Measurements from ENCODE around the gene TIE1. TPM values are rescaled to one million over a fixed set of nuclear protein-coding genes. Genes with fewer than 3 reads are reported as not detected.

Gene TIE1
- total RNA-seq, 1 experiment from 2014 or later: 1.2 TPM

DNA sequence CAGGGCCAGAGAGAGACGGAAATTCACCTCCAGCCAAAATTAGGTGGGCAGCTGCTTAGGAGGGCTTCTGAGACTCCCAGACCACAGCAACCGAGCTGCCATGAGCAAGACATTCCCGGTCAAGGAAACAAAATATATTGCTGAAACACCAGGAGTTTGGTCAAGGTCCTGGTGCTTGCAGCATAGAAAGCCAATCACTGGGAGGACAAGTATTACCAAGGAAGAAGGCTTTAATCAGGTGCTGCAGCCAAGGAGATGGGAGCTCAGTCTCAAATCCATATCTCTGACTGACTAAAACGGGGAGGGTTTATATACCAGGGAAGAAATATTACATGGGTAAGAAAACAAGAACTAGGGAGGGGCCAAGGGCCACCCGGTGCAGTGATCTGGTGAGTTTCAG is 49.8 kb upstream of the TIE1 start:
- H3K4me3 Mint-ChIP-seq: no peak overlapping the region
- no peak overlapping the region for H2BK15ac ChIP-seq (ENCODE audit: low read depth, low read length)
- no peak overlapping the region for H4K5ac ChIP-seq (ENCODE audit: insufficient read length, low read depth, low read length)
- WGBS (ENCODE audit: extremely low coverage, insufficient read length, low lambda C conversion rate): no CpG with 5 or more reads among the region's 5 CpGs
- no peak overlapping the region for H3T11ph ChIP-seq (ENCODE audit: low read length)
- no peaks in the 10 kb centered on the region for H3K4me1 Mint-ChIP-seq
- H3K23ac ChIP-seq (ENCODE audit: insufficient read length, low read depth, low read length): no peak overlapping the region
- no peaks in the 10 kb centered on the region for H3K23me2 ChIP-seq (ENCODE audit: insufficient read length, low read depth, low read length, poor library complexity, severe bottlenecking)
- no peak overlapping the region for H3K14ac ChIP-seq (ENCODE audit: insufficient read depth, low read length)
- no peak overlapping the region for H3K9ac ChIP-seq (ENCODE audit: extremely low read depth, insufficient read length, low read length)
- no peak overlapping the region for H2BK20ac ChIP-seq (ENCODE audit: low read depth, low read length, poor library complexity, severe bottlenecking)
- TF ChIP-seq, protein P1, sequence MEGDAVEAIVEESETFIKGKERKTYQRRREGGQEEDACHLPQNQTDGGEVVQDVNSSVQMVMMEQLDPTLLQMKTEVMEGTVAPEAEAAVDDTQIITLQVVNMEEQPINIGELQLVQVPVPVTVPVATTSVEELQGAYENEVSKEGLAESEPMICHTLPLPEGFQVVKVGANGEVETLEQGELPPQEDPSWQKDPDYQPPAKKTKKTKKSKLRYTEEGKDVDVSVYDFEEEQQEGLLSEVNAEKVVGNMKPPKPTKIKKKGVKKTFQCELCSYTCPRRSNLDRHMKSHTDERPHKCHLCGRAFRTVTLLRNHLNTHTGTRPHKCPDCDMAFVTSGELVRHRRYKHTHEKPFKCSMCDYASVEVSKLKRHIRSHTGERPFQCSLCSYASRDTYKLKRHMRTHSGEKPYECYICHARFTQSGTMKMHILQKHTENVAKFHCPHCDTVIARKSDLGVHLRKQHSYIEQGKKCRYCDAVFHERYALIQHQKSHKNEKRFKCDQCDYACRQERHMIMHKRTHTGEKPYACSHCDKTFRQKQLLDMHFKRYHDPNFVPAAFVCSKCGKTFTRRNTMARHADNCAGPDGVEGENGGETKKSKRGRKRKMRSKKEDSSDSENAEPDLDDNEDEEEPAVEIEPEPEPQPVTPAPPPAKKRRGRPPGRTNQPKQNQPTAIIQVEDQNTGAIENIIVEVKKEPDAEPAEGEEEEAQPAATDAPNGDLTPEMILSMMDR (conservative IDR thresholded peaks at IDR 0.05): no peak
- H3K4me1 ChIP-seq (ENCODE audit: insufficient read depth, low read length): no peaks in the 10 kb centered on the region
- H3K56ac ChIP-seq (ENCODE audit: insufficient read length, low read depth, low read length): no peak overlapping the region
- no peak overlapping the region for H2BK12ac ChIP-seq (ENCODE audit: insufficient read length, low read depth, low read length)
- H2AK5ac ChIP-seq (ENCODE audit: insufficient read length, low read length): no peak overlapping the region
- H4K91ac ChIP-seq (ENCODE audit: insufficient read length, low read depth, low read length): no peak overlapping the region
- no peaks in the 10 kb centered on the region for H3K79me2 ChIP-seq (ENCODE audit: insufficient read depth, low read length)
- H3K18ac ChIP-seq (ENCODE audit: insufficient read length, low read depth, low read length): no peak overlapping the region
- peaks cover 20% of the 10 kb centered on the region for H3K27me3 Mint-ChIP-seq (ENCODE audit: low read depth)
- peaks cover 25% of the 10 kb centered on the region for H3K9me3 ChIP-seq (ENCODE audit: control insufficient read depth, low read depth, low read length)
- no peak overlapping the region for H3K4me2 ChIP-seq (ENCODE audit: insufficient read depth, insufficient read length, low read length)
- no peak overlapping the region for H3K27ac Mint-ChIP-seq
- no peaks in the 10 kb centered on the region for H3K79me1 ChIP-seq (ENCODE audit: insufficient read depth, low read depth, low read length, poor library complexity, severe bottlenecking)
- H3K36me3 Mint-ChIP-seq (ENCODE audit: insufficient read depth in 1 of 3, low read depth in 3 of 3): peaks cover 9 to 19% (median 12%) of the 10 kb centered on the region in 3 experiments
- no peak overlapping the region for H2BK5ac ChIP-seq (ENCODE audit: insufficient read length, low read length)
- H3K27me3 ChIP-seq (ENCODE audit: insufficient read depth, low read length): no peaks in the 10 kb centered on the region
- no peak for DNase-seq
- H2AFZ ChIP-seq (ENCODE audit: low read length): no peak overlapping the region
- no peak overlapping the region for H4K8ac ChIP-seq (replicated peaks; ENCODE audit: insufficient read length, low read depth, low read length)
- no peak overlapping the region for H2BK120ac ChIP-seq (ENCODE audit: low read depth, low read length, poor library complexity, severe bottlenecking)
- H3K4ac ChIP-seq (ENCODE audit: low read depth, low read length): no peak overlapping the region
- peaks cover 52 to 56% of the 10 kb centered on the region in 2 experiments for H3K9me3 Mint-ChIP-seq
- H4K20me1 ChIP-seq (ENCODE audit: control insufficient read depth, insufficient read depth, insufficient read length): no peaks in the 10 kb centered on the region
- no peak overlapping the region for H3K27ac ChIP-seq (ENCODE audit: insufficient read length, low read depth, low read length)
